ENCODE measurements around the gene RBPJL.

GRCh38 chr20:45268531-45268930 is 38.1 kb upstream of the RBPJL start:
- TF ChIP-seq CTCF (IDR thresholded peaks at IDR 0.05) (no peak), E2F5 (CRISPR knock-in tag; IDR thresholded peaks at IDR 0.05) (no peak), JUN (CRISPR knock-in tag; IDR thresholded peaks at IDR 0.05) (no peak), CREM (CRISPR knock-in tag; IDR thresholded peaks at IDR 0.05) (no peak), CBFB (CRISPR knock-in tag; IDR thresholded peaks at IDR 0.05; ENCODE audit: low read depth) (no peak), ZNF138 (CRISPR knock-in tag; conservative IDR thresholded peaks at IDR 0.05) (no peak), ATF3 (CRISPR knock-in tag; conservative IDR thresholded peaks at IDR 0.05) (no peak), TEAD4 (CRISPR knock-in tag; IDR thresholded peaks at IDR 0.05) (no peak), MAX (CRISPR knock-in tag; IDR thresholded peaks at IDR 0.05) (no peak), ZBTB21 (CRISPR knock-in tag; IDR thresholded peaks at IDR 0.05; ENCODE audit: borderline replicate concordance) (no peak), SP1 (CRISPR knock-in tag; conservative IDR thresholded peaks at IDR 0.05) (no peak), NFE2L1 (CRISPR knock-in tag; IDR thresholded peaks at IDR 0.05) (no peak)

Measured in WTC11 (cell line).